PC-9 (cell line): ENCODE measurements around the gene FAM111B. TPM values are rescaled to one million over a fixed set of nuclear protein-coding genes. Genes with fewer than 3 reads are reported as not detected.

Experiments used
- BruUV-seq: library from RNA; stranded (reverse); fragments of 400-500 nt; replicated peaks from 2 replicates; lab custom pipeline; 2021; lab: Mats Ljungman, UMichigan
- CTCF ChIA-PET: fragments of 300-600 bp; sonication (Branson Sonifier 250); formaldehyde crosslinking; loops from one replicate; lab custom pipeline; 2022; ENCODE audit warnings: antibody characterized with exemption; lab: Charles Lee
- POLR2A ChIA-PET: fragments of 300-600 bp; sonication (Branson Sonifier 250); formaldehyde crosslinking; loops from one replicate; lab custom pipeline; 2022; ENCODE audit warnings: antibody characterized with exemption; ENCODE audit not compliant: unreplicated experiment; lab: Charles Lee
- DNase-seq, 2 experiments: peaks; one replicate each; pipeline versions ENCODE4 v3.0.0 to v3.0.0-alpha.2; 2015 to 2022; ENCODE audit warnings: mixed read lengths in 1 of 2
- H2AFZ ChIP-seq: fragments of 200-600 bp; sonication (generic); 2 replicates; pipeline ENCODE4 v1.8.1; 2017; ENCODE audit warnings: antibody characterized with exemption
- H3F3A ChIP-seq: fragments of 200-600 bp; sonication (generic); 2 replicates; pipeline ENCODE4 v1.8.1; 2017; ENCODE audit warnings: antibody characterized with exemption, mild to moderate bottlenecking, low read depth; ENCODE audit not compliant: insufficient read depth
- H3K27ac ChIP-seq: fragments of 200-600 bp; sonication (generic); 2 replicates; pipeline ENCODE4 v1.6.1; 2016; ENCODE audit warnings: mixed run types
- H3K27me3 ChIP-seq: fragments of 200-600 bp; sonication (generic); 2 replicates; pipeline ENCODE4 v1.6.1; 2016; ENCODE audit warnings: low read depth, mixed run types; ENCODE audit not compliant: insufficient read depth
- H3K36me3 ChIP-seq: fragments of 200-600 bp; sonication (generic); 2 replicates; pipeline ENCODE4 v1.6.1; 2016; ENCODE audit warnings: low read depth, mixed run types
- H3K4me1 ChIP-seq: fragments of 200-600 bp; sonication (generic); replicated peaks from 2 replicates; pipeline ENCODE4 v1.6.1; 2016; ENCODE audit warnings: mixed run types; ENCODE audit not compliant: insufficient read depth
- H3K4me2 ChIP-seq: fragments of 200-600 bp; sonication (generic); 2 replicates; pipeline ENCODE4 v1.6.1; 2017; ENCODE audit warnings: mixed run types
- H3K4me3 ChIP-seq: fragments of 200-600 bp; sonication (generic); 2 replicates; pipeline ENCODE4 v1.6.1; 2016; ENCODE audit warnings: mixed run types
- H3K79me2 ChIP-seq: fragments of 200-600 bp; sonication (generic); 2 replicates; pipeline ENCODE4 v1.6.1; 2017; ENCODE audit warnings: low read depth, mixed run types
- H3K9me2 ChIP-seq: fragments of 200-600 bp; sonication (generic); 2 replicates; pipeline ENCODE4 v1.8.1; 2017; ENCODE audit warnings: mild to moderate bottlenecking; ENCODE audit not compliant: insufficient read depth
- H3K9me3 ChIP-seq: fragments of 200-600 bp; sonication (generic); 2 replicates; pipeline ENCODE4 v1.8.1; 2016; ENCODE audit warnings: low read depth; ENCODE audit not compliant: insufficient read depth
- H4K20me1 ChIP-seq: fragments of 200-600 bp; sonication (generic); 2 replicates; pipeline ENCODE4 v1.8.1; 2017; ENCODE audit not compliant: insufficient read depth
- EZH2 ChIP-seq: fragments of 200-600 bp; sonication (generic); IDR thresholded peaks from 2 replicates; pipeline ENCODE4 v1.8.0; 2017; ENCODE audit warnings: antibody characterized with exemption, low read depth
- intact Hi-C: fragments of 100-400 bp; cut with micrococcal nuclease; formaldehyde crosslinking; loops from one replicate; pipeline ENCODE4 v1.10.0; 2022; ENCODE audit not compliant: unreplicated experiment
- total RNA-seq: library from RNA; stranded (reverse); gene quantifications from 2 replicates; pipeline ENCODE4 v1.2.3, GENCODE V29; 2021
- TF ChIP-seq, protein P1 (sequence below): fragments of 200-600 bp; sonication (generic); conservative IDR thresholded peaks from 2 replicates; pipeline ENCODE4 v1.6.1; 2017; ENCODE audit warnings: mixed run types, antibody characterized with exemption, mild to moderate bottlenecking, moderate library complexity

FAM111B gene
- total RNA-seq, 1 experiment from 2014 or later = 12.0 TPM

DNA sequence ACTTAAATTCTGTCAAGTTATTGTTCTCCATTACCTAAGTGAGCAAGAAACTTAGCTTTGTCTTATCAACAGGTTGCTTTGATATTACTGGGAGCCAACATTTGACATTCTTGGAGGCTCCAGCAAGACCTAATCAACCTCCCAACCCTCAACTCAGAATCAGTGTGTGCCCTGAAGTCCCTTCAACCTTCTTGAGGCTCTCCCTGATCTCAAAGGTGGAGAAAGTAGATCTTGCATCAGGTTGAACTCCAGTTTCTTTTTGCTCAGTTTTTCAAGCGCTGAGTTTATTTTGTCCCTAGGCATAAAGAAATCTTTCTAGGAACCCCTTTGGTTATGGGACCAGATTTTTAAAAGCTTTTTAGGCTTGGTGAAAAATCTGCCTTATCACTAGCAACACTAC lies 37.1 kb downstream of the FAM111B start:
- Histone ChIP-seq H3K79me2 (no peaks in the 10 kb centered on the region), H3K4me3 (peak overlapping the region; percentile 72), H4K20me1 (no peaks in the 10 kb centered on the region), H3K9me3 (0 out of 2 replicates have a peak, but pooled peaks cover 2% of the 10 kb centered on the region), H2AFZ (peak overlapping the region; percentile 84), H3F3A (peaks cover 29% of the 10 kb centered on the region), H3K36me3 (peaks cover 10% of the 10 kb centered on the region; the same call in 1 of the 2 replicates), H3K4me2 (peak overlapping the region; percentile 78), H3K9me2 (no peaks in the 10 kb centered on the region; the same call in 1 of the 2 replicates), H3K27ac (peak overlapping the region; percentile 10; the same call in 1 of the 2 replicates), H3K27me3 (no peaks in the 10 kb centered on the region), H3K4me1 (peaks cover 37% of the 10 kb centered on the region)
- no TSS peak for BruUV-seq
- ChIA-PET POLR2A (interaction anchor here (0.7 kb wide), 2 partner anchors 35 to 151 kb away, joined by 4 to 5 read pairs; no protein-coding TSS in a partner anchor), CTCF (interaction anchor here (1.0 to 1.8 kb wide), 3 partner anchors 37 to 565 kb away, joined by 3 to 4 read pairs (median 4); partner anchors contain the start of genes FAM111B and ZFP91)
- TF ChIP-seq EZH2 = no peak
- intact Hi-C loops = loop anchor here (5.0 to 10.0 kb wide), 2 partner anchors 43 to 1479 kb away; partner anchors contain the start of gene ZDHHC5
- no peak for DNase-seq

- Histone ChIP-seq H3K36me3 (peaks cover 10% of the 10 kb centered on the region; the same call in 1 of the 2 replicates), H3K9me3 (0 out of 2 replicates have a peak, but pooled peaks cover 2% of the 10 kb centered on the region), H3K79me2 (no peaks in the 10 kb centered on the region), H3K4me2 (peak overlapping the region; percentile 78), H3K27ac (peak overlapping the region; percentile 10; the same call in 1 of the 2 replicates), H3K9me2 (no peaks in the 10 kb centered on the region; the same call in 1 of the 2 replicates), H3K4me1 (peaks cover 37% of the 10 kb centered on the region), H3F3A (peaks cover 29% of the 10 kb centered on the region), H3K4me3 (peak overlapping the region; percentile 72), H4K20me1 (no peaks in the 10 kb centered on the region), H2AFZ (peak overlapping the region; percentile 84), H3K27me3 (no peaks in the 10 kb centered on the region)
- POLR2A ChIA-PET = interaction anchor here (0.6 to 0.7 kb wide), 3 partner anchors 13 to 151 kb away, joined by 3 to 5 read pairs (median 4); no protein-coding TSS in a partner anchor
- CTCF ChIA-PET = interaction anchor here (1.0 to 1.8 kb wide), 3 partner anchors 37 to 565 kb away, joined by 3 to 4 read pairs (median 4); partner anchors contain the start of genes FAM111B and ZFP91
- BruUV-seq = no TSS peak
- intact Hi-C loops = loop anchor here (5.0 to 10.0 kb wide), 2 partner anchors 43 to 1480 kb away; partner anchors contain the start of gene ZDHHC5
- DNase-seq = peak; percentile 84 to 87
- no peak for TF ChIP-seq EZH2
- TF ChIP-seq, protein P1, sequence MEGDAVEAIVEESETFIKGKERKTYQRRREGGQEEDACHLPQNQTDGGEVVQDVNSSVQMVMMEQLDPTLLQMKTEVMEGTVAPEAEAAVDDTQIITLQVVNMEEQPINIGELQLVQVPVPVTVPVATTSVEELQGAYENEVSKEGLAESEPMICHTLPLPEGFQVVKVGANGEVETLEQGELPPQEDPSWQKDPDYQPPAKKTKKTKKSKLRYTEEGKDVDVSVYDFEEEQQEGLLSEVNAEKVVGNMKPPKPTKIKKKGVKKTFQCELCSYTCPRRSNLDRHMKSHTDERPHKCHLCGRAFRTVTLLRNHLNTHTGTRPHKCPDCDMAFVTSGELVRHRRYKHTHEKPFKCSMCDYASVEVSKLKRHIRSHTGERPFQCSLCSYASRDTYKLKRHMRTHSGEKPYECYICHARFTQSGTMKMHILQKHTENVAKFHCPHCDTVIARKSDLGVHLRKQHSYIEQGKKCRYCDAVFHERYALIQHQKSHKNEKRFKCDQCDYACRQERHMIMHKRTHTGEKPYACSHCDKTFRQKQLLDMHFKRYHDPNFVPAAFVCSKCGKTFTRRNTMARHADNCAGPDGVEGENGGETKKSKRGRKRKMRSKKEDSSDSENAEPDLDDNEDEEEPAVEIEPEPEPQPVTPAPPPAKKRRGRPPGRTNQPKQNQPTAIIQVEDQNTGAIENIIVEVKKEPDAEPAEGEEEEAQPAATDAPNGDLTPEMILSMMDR = no peak
These were observed 37.7 kb downstream of the FAM111B start for GRCh38 chr11:59144579-59145345.

GRCh38 chr11:59145534-59145933 lies 38.5 kb downstream of the FAM111B start:
- no peak for DNase-seq
- ChIA-PET CTCF (interaction anchor here (1.2 kb wide), 1 partner anchor 39 kb away, joined by 3 read pairs; no protein-coding TSS in a partner anchor), POLR2A (no interaction called here)
- H3K4me1 ChIP-seq = peaks cover 37% of the 10 kb centered on the region
- no peaks in the 10 kb centered on the region for H3K27me3 ChIP-seq
- 0 out of 2 replicates have a peak, but pooled peaks cover 2% of the 10 kb centered on the region for H3K9me3 ChIP-seq
- H4K20me1 ChIP-seq = no peaks in the 10 kb centered on the region
- no peak overlapping the region for H3K27ac ChIP-seq
- intact Hi-C loops = loop anchor here (10.0 kb wide), 1 partner anchor 1481 kb away; the partner anchor contains the start of gene ZDHHC5
- H2AFZ ChIP-seq = 0 out of 2 replicates have a peak overlapping the region, but pooled peaks have one; percentile 84
- BruUV-seq = TSS peak; percentile 14
- peak overlapping the region; percentile 72; the same call in 1 of the 2 replicates for H3K4me3 ChIP-seq
- no peaks in the 10 kb centered on the region for H3K79me2 ChIP-seq
- peak overlapping the region; percentile 78 for H3K4me2 ChIP-seq
- no peak for TF ChIP-seq EZH2
- TF ChIP-seq, protein P1 = no peak
- no peaks in the 10 kb centered on the region; the same call in 1 of the 2 replicates for H3K9me2 ChIP-seq
- peaks cover 10% of the 10 kb centered on the region; the same call in 1 of the 2 replicates for H3K36me3 ChIP-seq
- H3F3A ChIP-seq = peaks cover 29% of the 10 kb centered on the region
